K562 (cell line): Measurements from ENCODE around the gene TMEM200B. TPM values are rescaled to one million over a fixed set of nuclear protein-coding genes. Genes with fewer than 3 reads are reported as not detected.

ENCODE experiments used
- ADNP ChIP-seq: fragments of 200-800 bp; sonication (Bioruptor generic); IDR thresholded peaks from 2 replicates; pipeline ENCODE4 v1.6.1; 2016; ENCODE audit warnings: missing genetic modification characterization, missing compliant biosample characterization
- ARID1B ChIP-seq: fragments of 450-650 bp; IDR thresholded peaks from 2 replicates; pipeline ENCODE4 v1.6.1; 2016; ENCODE audit warnings: antibody characterized with exemption, mild to moderate bottlenecking, inconsistent platforms
- CTBP1 ChIP-seq: fragments of 450-650 bp; IDR thresholded peaks from 2 replicates; pipeline ENCODE4 v1.6.1; 2016; ENCODE audit warnings: borderline replicate concordance
- EP300 ChIP-seq: IDR thresholded peaks from 2 replicates; pipeline ENCODE4 v1.6.1; 2012; ENCODE audit warnings: low read length, improper control_type of control experiment
- EZH2 ChIP-seq: IDR thresholded peaks from 2 replicates; pipeline ENCODE4 v1.6.1; 2012; ENCODE audit warnings: low read depth, mild to moderate bottlenecking, inconsistent platforms, low read length, borderline replicate concordance
- FOXM1 ChIP-seq, 2 experiments: fragments of 450-650 bp in 1 of 2; sonication (generic) in 1 of 2; formaldehyde crosslinking in 1 of 2; IDR thresholded peaks; 2 replicates each; pipeline versions ENCODE4 v1.6.1 to v1.9.0; 2017 to 2022; ENCODE audit warnings: low read depth in 2 of 2, mild to moderate bottlenecking in 2 of 2, missing genetic modification reagents in 1 of 2, moderate library complexity in 1 of 2
- KAT8 ChIP-seq: fragments of 450-650 bp; IDR thresholded peaks from 2 replicates; pipeline ENCODE4 v1.6.1; 2016; ENCODE audit warnings: low read depth, mild to moderate bottlenecking
- KDM4B ChIP-seq, 2 experiments: fragments of 450-650 bp in 1 of 2; sonication (generic) in 1 of 2; IDR thresholded peaks; 2 replicates each; pipeline ENCODE4 v1.6.1; 2016 to 2017; ENCODE audit warnings: borderline replicate concordance in 2 of 2, antibody characterized with exemption in 1 of 2, low read depth in 1 of 2, mild to moderate bottlenecking in 1 of 2
- NR2C1 ChIP-seq, 2 experiments: fragments of 450-650 bp; IDR thresholded peaks; 2 replicates each; pipeline ENCODE4 v1.6.1; 2017; ENCODE audit warnings: mild to moderate bottlenecking in 2 of 2, antibody characterized with exemption in 1 of 2, inconsistent platforms in 1 of 2, missing compliant biosample characterization in 1 of 2, missing genetic modification characterization in 1 of 2
- OTX1 ChIP-seq: fragments of 450-650 bp; formaldehyde crosslinking; IDR thresholded peaks from 2 replicates; pipeline ENCODE4 v1.4.0; 2022; ENCODE audit warnings: mild to moderate bottlenecking
- POLR2B ChIP-seq: fragments of 450-650 bp; IDR thresholded peaks from 2 replicates; pipeline ENCODE4 v1.6.1; 2018; ENCODE audit warnings: low read depth; ENCODE audit not compliant: partially characterized antibody
- POLR2G ChIP-seq: fragments of 200-400 bp; formaldehyde crosslinking; IDR thresholded peaks from 2 replicates; pipeline ENCODE4 v1.6.1; 2017; ENCODE audit warnings: low read depth, mild to moderate bottlenecking, antibody characterized with exemption, low read length, moderate library complexity
- PPARD ChIP-seq: fragments of 250-450 bp; sonication (Bioruptor Pico); IDR thresholded peaks from 2 replicates; pipeline ENCODE4 v1.8.0; 2022; ENCODE audit warnings: inconsistent platforms, mild to moderate bottlenecking, moderate library complexity
- SMARCE1 ChIP-seq: fragments of 450-650 bp; IDR thresholded peaks from 2 replicates; pipeline ENCODE4 v1.7.1; 2016; ENCODE audit warnings: mild to moderate bottlenecking
- SNIP1 ChIP-seq: fragments of 450-650 bp; IDR thresholded peaks from 2 replicates; pipeline ENCODE4 v1.7.1; 2017; ENCODE audit warnings: low read depth, mild to moderate bottlenecking
- SREBF2 ChIP-seq: sonication (generic); formaldehyde crosslinking; IDR thresholded peaks from 2 replicates; pipeline ENCODE4 v1.4.0; 2020; ENCODE audit warnings: mild to moderate bottlenecking, missing genetic modification reagents
- TAF15 ChIP-seq: fragments of 200-400 bp; formaldehyde crosslinking; IDR thresholded peaks from 2 replicates; pipeline ENCODE4 v1.6.1; 2017; ENCODE audit warnings: mild to moderate bottlenecking, low read depth, low read length, moderate library complexity
- TAL1 ChIP-seq: fragments of 450-650 bp; IDR thresholded peaks from 2 replicates; pipeline ENCODE4 v1.6.1; 2016; ENCODE audit warnings: mild to moderate bottlenecking
- XRCC5 ChIP-seq: fragments of 200-400 bp; formaldehyde crosslinking; IDR thresholded peaks from 2 replicates; pipeline ENCODE4 v1.6.1; 2017; ENCODE audit warnings: low read depth, mild to moderate bottlenecking, low read length
- ZNF253 ChIP-seq: fragments of 250-450 bp; sonication (Bioruptor Pico); conservative IDR thresholded peaks from 2 replicates; pipeline ENCODE4 v1.6.1; 2021; ENCODE audit warnings: mild to moderate bottlenecking
- ZNF408 ChIP-seq: fragments of 250-450 bp; sonication (Bioruptor Pico); IDR thresholded peaks from 2 replicates; pipeline ENCODE4 v1.4.0; 2020; ENCODE audit warnings: low read depth, mild to moderate bottlenecking, moderate library complexity
- ZNF76 ChIP-seq: fragments of 250-450 bp; sonication (Bioruptor Pico); IDR thresholded peaks from 2 replicates; pipeline ENCODE4 v1.4.0; 2020; ENCODE audit warnings: mild to moderate bottlenecking, moderate library complexity, borderline replicate concordance
- ZNF785 ChIP-seq: fragments of 250-450 bp; sonication (Bioruptor Pico); IDR thresholded peaks from 2 replicates; pipeline ENCODE4 v1.4.0; 2020; ENCODE audit warnings: mild to moderate bottlenecking
- polyA plus RNA-seq, 8 experiments: library from polyadenylated mRNA; depleted of rRNA in 4 of 8; stranded (reverse) in 5 of 8; unstranded in 3 of 8; fragments of >200 nt; fragmentation: Nextera tagmentation in 2 of 8; fragmentation: Illumina TruSeq in 1 of 8; extraction: Ambion mirVana in 2 of 8; extraction: Trizol in 1 of 8; gene quantifications; 2 replicates each; pipeline versions ENCODE4 v1.2.1 to v1.2.3, GENCODE V29; 2011 to 2014; ENCODE audit warnings: inconsistent platforms in 1 of 8, missing spikeins in 1 of 8
- total RNA-seq, 7 experiments: library from RNA; depleted of rRNA in 6 of 7; stranded (reverse); fragments of >200 nt in 6 of 7; fragmentation: Illumina TruSeq in 2 of 7; extraction: Trizol in 2 of 7; gene quantifications; 2 replicates each; pipeline versions ENCODE4 v1.2.1 to v1.2.3, GENCODE V29; 2011 to 2021; ENCODE audit warnings: low replicate concordance in 1 of 7
- TF ChIP-seq, protein P1 (sequence below): IDR thresholded peaks from 2 replicates; pipeline ENCODE4 v1.6.1; 2014; ENCODE audit warnings: antibody characterized with exemption

The TMEM200B gene
- total and polyA plus RNA-seq, 9 of the 15 experiments (the other 6 are each of a cell fraction or from before 2014, with no cell fraction given): 0.04 to 0.35 (median 0.10) TPM; not detected in 1

DNA sequence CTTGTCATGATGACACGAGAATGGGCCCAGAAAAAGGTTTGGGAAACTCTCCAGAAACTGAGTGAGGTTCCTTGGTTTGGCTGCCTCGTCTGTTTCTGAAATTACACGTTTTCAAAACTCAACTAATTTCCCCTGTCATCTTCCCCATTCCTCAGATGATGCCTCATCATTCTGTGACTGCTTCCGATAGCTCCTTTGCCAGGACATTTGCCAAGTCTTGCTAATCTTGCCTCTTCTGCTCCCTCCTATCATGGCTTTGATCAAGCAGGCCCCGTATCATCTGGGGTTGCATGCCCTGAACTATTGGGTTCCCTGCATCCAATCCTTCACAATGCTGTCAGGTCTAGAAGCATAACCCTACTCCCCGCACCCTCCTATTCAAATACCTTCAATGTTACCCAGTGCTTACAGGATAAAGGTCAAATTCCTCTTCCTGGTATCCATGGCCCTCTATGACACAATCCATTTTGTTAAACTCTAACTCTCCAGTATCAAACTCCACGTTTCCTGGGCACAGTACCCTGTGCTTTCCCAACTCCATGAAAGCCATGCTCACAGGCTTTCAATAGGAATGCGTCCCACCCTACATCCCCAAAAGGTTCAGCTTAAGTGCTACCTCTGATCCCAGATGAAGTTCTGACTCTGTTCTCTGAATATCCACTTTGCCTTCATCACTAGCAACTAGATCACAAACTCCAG is 22.2 kb upstream of the TMEM200B start (continued):
- no peak for TF ChIP-seq XRCC5
- TF ChIP-seq SREBF2 (CRISPR knock-in tag): no peak
- no peak for TF ChIP-seq ADNP (tag)
- no peak for TF ChIP-seq ZNF785 (CRISPR knock-in tag)
- TF ChIP-seq PPARD (CRISPR knock-in tag): no peak
- no peak for TF ChIP-seq CTBP1
- TF ChIP-seq SMARCE1: peak; percentile 65
- peak; percentile 18; the same call in 1 of the 2 replicates for TF ChIP-seq NR2C1 (IDR thresholded peaks at IDR 0.05)
- TF ChIP-seq NR2C1 (tag; IDR thresholded peaks at IDR 0.05): 0 out of 2 replicates have a peak, but pooled peaks have one; percentile 15
- no peak for TF ChIP-seq KDM4B (IDR thresholded peaks at IDR 0.05; ENCODE audit: borderline replicate concordance in 2 of 2, low read depth in 1 of 2)
- TF ChIP-seq ARID1B: peak; percentile 67
- TF ChIP-seq KAT8: no peak
- peak; percentile 81 for TF ChIP-seq POLR2B
- TF ChIP-seq SNIP1: no peak
- TF ChIP-seq EZH2: no peak
- TF ChIP-seq TAF15: no peak
- TF ChIP-seq ZNF76 (CRISPR knock-in tag): no peak
- TF ChIP-seq FOXM1 (IDR thresholded peaks at IDR 0.05; ENCODE audit: low read depth): no peak
- no peak for TF ChIP-seq FOXM1 (CRISPR knock-in tag; IDR thresholded peaks at IDR 0.05; ENCODE audit: low read depth)
- TF ChIP-seq TAL1: peak; percentile 54
- no peak for TF ChIP-seq ZNF408 (CRISPR knock-in tag)
- TF ChIP-seq ZNF253 (CRISPR knock-in tag): peak; percentile 22; the same call in 1 of the 2 replicates
- TF ChIP-seq, protein P1, sequence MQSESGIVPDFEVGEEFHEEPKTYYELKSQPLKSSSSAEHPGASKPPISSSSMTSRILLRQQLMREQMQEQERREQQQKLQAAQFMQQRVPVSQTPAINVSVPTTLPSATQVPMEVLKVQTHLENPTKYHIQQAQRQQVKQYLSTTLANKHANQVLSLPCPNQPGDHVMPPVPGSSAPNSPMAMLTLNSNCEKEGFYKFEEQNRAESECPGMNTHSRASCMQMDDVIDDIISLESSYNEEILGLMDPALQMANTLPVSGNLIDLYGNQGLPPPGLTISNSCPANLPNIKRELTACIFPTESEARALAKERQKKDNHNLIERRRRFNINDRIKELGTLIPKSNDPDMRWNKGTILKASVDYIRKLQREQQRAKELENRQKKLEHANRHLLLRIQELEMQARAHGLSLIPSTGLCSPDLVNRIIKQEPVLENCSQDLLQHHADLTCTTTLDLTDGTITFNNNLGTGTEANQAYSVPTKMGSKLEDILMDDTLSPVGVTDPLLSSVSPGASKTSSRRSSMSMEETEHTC: no peak
- TF ChIP-seq POLR2G: no peak
- TF ChIP-seq OTX1 (CRISPR knock-in tag): peak; percentile 80
- TF ChIP-seq EP300: no peak
- TF ChIP-seq, all 486 proteins: peak for 44
